ENCODE results near the gene ELF5. TPM values are rescaled to one million over a fixed set of nuclear protein-coding genes. Genes with fewer than 3 reads are reported as not detected.

ELF5 gene
- total and polyA plus RNA-seq, 2 donors (not counting 1 experiment from before 2014, with no cell fraction given) = not detected

DNA sequence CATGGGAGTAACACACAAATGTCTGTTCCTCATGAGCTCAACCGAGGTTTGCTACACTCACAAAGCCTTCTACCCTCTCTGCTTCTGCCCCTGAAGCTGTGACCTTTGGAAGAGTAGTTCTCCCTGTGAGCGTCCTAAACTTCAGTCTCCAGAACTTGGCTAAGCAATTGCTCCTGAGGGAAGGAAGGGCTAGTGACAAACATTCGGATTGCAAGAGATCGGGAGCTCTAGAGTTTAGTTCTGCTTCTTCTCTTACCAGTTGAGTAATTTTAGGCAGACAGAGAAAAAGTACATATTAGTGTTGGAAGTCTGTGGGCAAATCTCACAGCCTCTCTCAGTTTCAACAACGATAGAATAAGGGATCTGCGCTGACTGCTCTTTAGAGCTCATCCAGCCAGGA, 27.3 kb upstream of the ELF5 start:
- CTCF ChIA-PET = no interaction called here

GRCh38 chr11:34537636-34538035, 24.0 kb upstream of the ELF5 start:
- ATAC-seq (ENCODE audit: low read depth) = no peak
- no peak for DNase-seq
- peaks cover 8% of the 10 kb centered on the region for H3K9me3 Mint-ChIP-seq (ENCODE audit: insufficient read depth)
- Histone ChIP-seq H4K20me1 (ENCODE audit: control insufficient read depth, insufficient read depth, low read length, poor library complexity, severe bottlenecking) (no peaks in the 10 kb centered on the region), H3K27ac (ENCODE audit: low read length in 2 of 2) (no peak overlapping the region), H3K36me3 (replicated peaks in 1 of 2; ENCODE audit: control extremely low read depth in 1 of 2, control insufficient read depth in 1 of 2, extremely low read depth in 1 of 2, insufficient read depth in 2 of 2, low read length in 1 of 2) (no peaks in the 10 kb centered on the region), H3K4me1 (ENCODE audit: control insufficient read depth in 2 of 2, insufficient read depth in 2 of 2, low read length in 2 of 2) (no peaks in the 10 kb centered on the region), H3K4me3 (ENCODE audit: control extremely low read depth in 1 of 5, extremely low read depth in 1 of 5, insufficient read depth in 1 of 5, low read depth in 2 of 5, low read length in 4 of 5) (no peak overlapping the region), H3K9me3 (ENCODE audit: control extremely low read depth in 1 of 3, control insufficient read depth in 2 of 3, insufficient read depth in 1 of 3, low read length in 2 of 3) (peaks cover 0 to 7% (median 0%) of the 10 kb centered on the region in 3 donors), H3K79me2 (ENCODE audit: control insufficient read depth, insufficient read depth, low read length) (no peaks in the 10 kb centered on the region), H3K4me2 (replicated peaks; ENCODE audit: low read depth, low read length, poor library complexity, severe bottlenecking) (no peak overlapping the region), H3K27me3 (replicated peaks in 1 of 4; ENCODE audit: control extremely low read depth in 1 of 4, control insufficient read depth in 3 of 4, insufficient read depth in 4 of 4, low read length in 3 of 4) (peaks cover 0 to 3% (median 0%) of the 10 kb centered on the region in 4 experiments), H2AFZ (ENCODE audit: insufficient read depth, low read depth, low read length, poor library complexity, severe bottlenecking) (no peak overlapping the region), H3K9ac (ENCODE audit: low read length) (no peak overlapping the region)
- ChIA-PET CTCF (interaction anchor here (0.6 to 0.7 kb wide), 2 partner anchors 174 to 231 kb away, joined by 3 read pairs; no protein-coding TSS in a partner anchor), POLR2A (no interaction called here)
- H3K27me3 Mint-ChIP-seq = peaks cover 47% of the 10 kb centered on the region
- intact Hi-C loops (cut with micrococcal nuclease) = no loop called here
- WGBS (ENCODE audit: insufficient coverage) = 71% methylated on average over 1 of the region's 1 CpG
- TF ChIP-seq EZH2 (IDR thresholded peaks at IDR 0.05; ENCODE audit: borderline replicate concordance, insufficient read depth, low read depth, low read length, poor library complexity, severe bottlenecking) = no peak
- TF ChIP-seq, protein P1, sequence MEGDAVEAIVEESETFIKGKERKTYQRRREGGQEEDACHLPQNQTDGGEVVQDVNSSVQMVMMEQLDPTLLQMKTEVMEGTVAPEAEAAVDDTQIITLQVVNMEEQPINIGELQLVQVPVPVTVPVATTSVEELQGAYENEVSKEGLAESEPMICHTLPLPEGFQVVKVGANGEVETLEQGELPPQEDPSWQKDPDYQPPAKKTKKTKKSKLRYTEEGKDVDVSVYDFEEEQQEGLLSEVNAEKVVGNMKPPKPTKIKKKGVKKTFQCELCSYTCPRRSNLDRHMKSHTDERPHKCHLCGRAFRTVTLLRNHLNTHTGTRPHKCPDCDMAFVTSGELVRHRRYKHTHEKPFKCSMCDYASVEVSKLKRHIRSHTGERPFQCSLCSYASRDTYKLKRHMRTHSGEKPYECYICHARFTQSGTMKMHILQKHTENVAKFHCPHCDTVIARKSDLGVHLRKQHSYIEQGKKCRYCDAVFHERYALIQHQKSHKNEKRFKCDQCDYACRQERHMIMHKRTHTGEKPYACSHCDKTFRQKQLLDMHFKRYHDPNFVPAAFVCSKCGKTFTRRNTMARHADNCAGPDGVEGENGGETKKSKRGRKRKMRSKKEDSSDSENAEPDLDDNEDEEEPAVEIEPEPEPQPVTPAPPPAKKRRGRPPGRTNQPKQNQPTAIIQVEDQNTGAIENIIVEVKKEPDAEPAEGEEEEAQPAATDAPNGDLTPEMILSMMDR (IDR thresholded peaks at IDR 0.05) = no peak
- H3K4me3 Mint-ChIP-seq = no peak overlapping the region
- H3K27ac Mint-ChIP-seq = no peak overlapping the region
- no peaks in the 10 kb centered on the region for H3K4me1 Mint-ChIP-seq

More for the DNA sequence above, 27.3 kb upstream of the ELF5 start:
- DNase-seq (no peak), ATAC-seq (ENCODE audit: low read depth) (no peak)
- 81% methylated on average over 3 of the region's 6 CpGs for WGBS (ENCODE audit: insufficient coverage)
- no peak overlapping the region for H3K4me3 Mint-ChIP-seq
- TF ChIP-seq, protein P1 (IDR thresholded peaks at IDR 0.05) = no peak
- no peak for TF ChIP-seq EZH2 (IDR thresholded peaks at IDR 0.05; ENCODE audit: borderline replicate concordance, insufficient read depth, low read depth, low read length, poor library complexity, severe bottlenecking)
- Histone ChIP-seq H3K9ac (ENCODE audit: low read length) (no peak overlapping the region), H3K36me3 (replicated peaks in 1 of 2; ENCODE audit: control extremely low read depth in 1 of 2, control insufficient read depth in 1 of 2, extremely low read depth in 1 of 2, insufficient read depth in 2 of 2, low read length in 1 of 2) (no peaks in the 10 kb centered on the region), H3K27me3 (replicated peaks in 1 of 4; ENCODE audit: control extremely low read depth in 1 of 4, control insufficient read depth in 3 of 4, insufficient read depth in 4 of 4, low read length in 3 of 4) (peaks cover 0 to 4% (median 0%) of the 10 kb centered on the region in 4 experiments), H2AFZ (ENCODE audit: insufficient read depth, low read depth, low read length, poor library complexity, severe bottlenecking) (no peak overlapping the region), H3K4me1 (ENCODE audit: control insufficient read depth in 2 of 2, insufficient read depth in 2 of 2, low read length in 2 of 2) (no peaks in the 10 kb centered on the region), H3K9me3 (ENCODE audit: control extremely low read depth in 1 of 3, control insufficient read depth in 2 of 3, insufficient read depth in 1 of 3, low read length in 2 of 3) (no peaks in the 10 kb centered on the region), H3K4me2 (replicated peaks; ENCODE audit: low read depth, low read length, poor library complexity, severe bottlenecking) (no peak overlapping the region), H3K27ac (ENCODE audit: low read length in 2 of 2) (no peak overlapping the region), H4K20me1 (ENCODE audit: control insufficient read depth, insufficient read depth, low read length, poor library complexity, severe bottlenecking) (no peaks in the 10 kb centered on the region), H3K79me2 (ENCODE audit: control insufficient read depth, insufficient read depth, low read length) (no peaks in the 10 kb centered on the region), H3K4me3 (ENCODE audit: control extremely low read depth in 1 of 5, extremely low read depth in 1 of 5, insufficient read depth in 1 of 5, low read depth in 2 of 5, low read length in 4 of 5) (no peak overlapping the region)
- no peak overlapping the region for H3K27ac Mint-ChIP-seq
- POLR2A ChIA-PET = no interaction called here
- H3K4me1 Mint-ChIP-seq = no peaks in the 10 kb centered on the region
- intact Hi-C loops (cut with micrococcal nuclease) = no loop called here
- peaks cover 50% of the 10 kb centered on the region for H3K27me3 Mint-ChIP-seq
- H3K9me3 Mint-ChIP-seq (ENCODE audit: insufficient read depth) = no peaks in the 10 kb centered on the region
